Measurements from ENCODE around the gene RUSC1. TPM values are rescaled to one million over a fixed set of nuclear protein-coding genes. Genes with fewer than 3 reads are reported as not detected.

The RUSC1 gene
- total and polyA plus RNA-seq, 2 donors (not counting 3 experiments of a cell fraction or from before 2014, with no cell fraction given) = 42.4 to 46.6 TPM

- Histone ChIP-seq H3K4me2 (ENCODE audit: insufficient read depth, low read length) (no peak overlapping the region), H3K27me3 (ENCODE audit: control insufficient read depth in 2 of 2, insufficient read depth in 2 of 2, low read length in 2 of 2) (no peaks in the 10 kb centered on the region), H3K9me1 (replicated peaks; ENCODE audit: control insufficient read depth, extremely low read depth, insufficient read depth, low read length) (no peaks in the 10 kb centered on the region), H3K4me3 (replicated peaks in 1 of 3; ENCODE audit: insufficient read depth in 1 of 3, low read depth in 1 of 3, low read length in 3 of 3) (no peak overlapping the region), H3K36me3 (ENCODE audit: control insufficient read depth in 2 of 2, extremely low read depth in 1 of 2, insufficient read depth in 2 of 2, low read length in 2 of 2) (peaks cover 2 to 21% of the 10 kb centered on the region in 2 experiments), H3K9me3 (replicated peaks; ENCODE audit: control insufficient read depth, insufficient read depth, low read length) (no peaks in the 10 kb centered on the region), H3K4me1 (ENCODE audit: control insufficient read depth, extremely low read depth, insufficient read depth, low read length) (peaks cover 20% of the 10 kb centered on the region), H3K79me2 (ENCODE audit: control insufficient read depth, insufficient read depth, low read length) (no peaks in the 10 kb centered on the region), H2AFZ (ENCODE audit: low read depth, low read length) (no peak overlapping the region), H3K27ac (ENCODE audit: insufficient read depth, low read depth, low read length) (no peak overlapping the region), H4K20me1 (replicated peaks; ENCODE audit: control insufficient read depth, extremely low read depth, insufficient read depth, low read length) (no peaks in the 10 kb centered on the region), H3K9ac (replicated peaks; ENCODE audit: extremely low read depth, insufficient read depth, low read length) (no peak overlapping the region)
- DNase-seq (ENCODE audit: low read depth, low spot score) (no peak), FAIRE-seq (no peak)
- no TSS peak for BruUV-seq (replicated peaks)
- POLR2A ChIA-PET = no interaction called here
- CTCF ChIA-PET = interaction anchor here (1.3 kb wide), 1 partner anchor 76 kb away, joined by 6 read pairs; no protein-coding TSS in a partner anchor
- intact Hi-C loops (cut with micrococcal nuclease) = no loop called here
- dilution Hi-C loops (cut with MboI; ENCODE audit: extremely low pct_ligation_motif_present, low sequenced_read_pairs) = no loop called here
- no peak for TF ChIP-seq POLR2AphosphoS5 (IDR thresholded peaks at IDR 0.05; ENCODE audit: insufficient read depth, low read depth, low read length)
- no peak for TF ChIP-seq EZH2 (IDR thresholded peaks at IDR 0.05; ENCODE audit: borderline replicate concordance, low read depth, low read length, severe bottlenecking)
- TF ChIP-seq FOS (IDR thresholded peaks at IDR 0.05; ENCODE audit: borderline replicate concordance, insufficient read depth, low read length) = no peak
- TF ChIP-seq MYC (IDR thresholded peaks at IDR 0.05; ENCODE audit: low read depth, low read length) = no peak
- TF ChIP-seq, protein P1, sequence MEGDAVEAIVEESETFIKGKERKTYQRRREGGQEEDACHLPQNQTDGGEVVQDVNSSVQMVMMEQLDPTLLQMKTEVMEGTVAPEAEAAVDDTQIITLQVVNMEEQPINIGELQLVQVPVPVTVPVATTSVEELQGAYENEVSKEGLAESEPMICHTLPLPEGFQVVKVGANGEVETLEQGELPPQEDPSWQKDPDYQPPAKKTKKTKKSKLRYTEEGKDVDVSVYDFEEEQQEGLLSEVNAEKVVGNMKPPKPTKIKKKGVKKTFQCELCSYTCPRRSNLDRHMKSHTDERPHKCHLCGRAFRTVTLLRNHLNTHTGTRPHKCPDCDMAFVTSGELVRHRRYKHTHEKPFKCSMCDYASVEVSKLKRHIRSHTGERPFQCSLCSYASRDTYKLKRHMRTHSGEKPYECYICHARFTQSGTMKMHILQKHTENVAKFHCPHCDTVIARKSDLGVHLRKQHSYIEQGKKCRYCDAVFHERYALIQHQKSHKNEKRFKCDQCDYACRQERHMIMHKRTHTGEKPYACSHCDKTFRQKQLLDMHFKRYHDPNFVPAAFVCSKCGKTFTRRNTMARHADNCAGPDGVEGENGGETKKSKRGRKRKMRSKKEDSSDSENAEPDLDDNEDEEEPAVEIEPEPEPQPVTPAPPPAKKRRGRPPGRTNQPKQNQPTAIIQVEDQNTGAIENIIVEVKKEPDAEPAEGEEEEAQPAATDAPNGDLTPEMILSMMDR (IDR thresholded peaks at IDR 0.05; ENCODE audit: extremely low read depth in 1 of 2, insufficient read depth in 1 of 2, low read depth in 1 of 2, low read length in 2 of 2) = no peak
- no peak for TF ChIP-seq GATA2 (IDR thresholded peaks at IDR 0.05; ENCODE audit: insufficient read depth, insufficient read length, low read depth, low read length)
- no peak for TF ChIP-seq JUN (IDR thresholded peaks at IDR 0.05; ENCODE audit: borderline replicate concordance, insufficient read depth, insufficient read length, low read depth)
- TF ChIP-seq POLR2A (IDR thresholded peaks at IDR 0.05; ENCODE audit: low read depth, low read length) = no peak
- TF ChIP-seq, protein P2, sequence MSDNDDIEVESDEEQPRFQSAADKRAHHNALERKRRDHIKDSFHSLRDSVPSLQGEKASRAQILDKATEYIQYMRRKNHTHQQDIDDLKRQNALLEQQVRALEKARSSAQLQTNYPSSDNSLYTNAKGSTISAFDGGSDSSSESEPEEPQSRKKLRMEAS (IDR thresholded peaks at IDR 0.05; ENCODE audit: insufficient read depth, insufficient read length) = no peak
Observed at GRCh38 chr1:155326631-155327037, 5.9 kb downstream of the RUSC1 start.

All from endothelial cell of umbilical vein (primary cell).